HG02884 (cell line): Measurements from ENCODE around the gene PLA2G4F.
"Not testable (repeated sequence)": the region's sequence is repeated elsewhere in the genome, so short reads cannot be mapped to it uniquely, and the experiment has no call there.

Experiments used
- ATAC-seq: cut with Tn5 transposase; IDR thresholded peaks from one replicate; pipeline ENCODE4 v1.9.1; 2021; ENCODE audit warnings: mild to moderate bottlenecking, moderate library complexity; ENCODE audit not compliant: unreplicated experiment

PLA2G4F gene

DNA sequence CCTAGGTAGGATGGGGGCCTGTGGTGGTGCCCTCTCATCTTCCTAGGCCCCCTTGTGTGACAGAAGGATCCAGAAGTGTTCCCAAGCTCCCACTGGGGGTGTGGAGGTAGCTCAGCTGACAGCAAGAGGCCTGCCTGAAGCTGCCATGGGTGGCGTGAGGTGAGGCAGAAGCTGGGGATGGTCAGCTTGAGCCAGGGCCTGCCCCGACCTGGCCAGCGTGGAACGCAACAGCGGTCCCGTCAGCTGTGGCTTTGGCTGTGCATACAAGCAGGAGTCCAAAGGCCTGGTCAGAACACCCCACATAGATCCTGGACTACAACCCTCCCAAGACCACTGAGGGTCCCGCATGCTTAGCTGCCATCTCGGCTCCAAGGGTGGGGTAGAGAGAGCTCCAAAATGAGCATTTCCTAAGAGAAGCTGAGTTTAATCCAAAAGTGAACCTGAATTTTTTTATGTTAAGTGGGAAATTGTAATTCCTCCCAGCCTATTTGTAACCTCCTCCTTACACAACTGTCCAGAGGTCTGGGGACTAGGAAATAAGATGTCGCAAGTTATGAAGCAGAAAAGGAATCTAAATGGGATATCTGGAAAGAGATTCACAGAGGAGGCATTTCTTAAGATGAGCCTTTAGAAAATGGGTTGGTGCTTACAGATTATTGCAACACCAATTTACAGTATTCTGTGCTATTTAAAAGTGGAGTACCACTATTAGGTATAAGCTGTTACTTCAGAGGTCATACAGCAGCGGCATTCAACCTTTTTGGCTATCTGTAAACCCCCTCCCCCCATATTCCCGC is 52.1 kb downstream of the PLA2G4F start:
- no peak for ATAC-seq

DNA sequence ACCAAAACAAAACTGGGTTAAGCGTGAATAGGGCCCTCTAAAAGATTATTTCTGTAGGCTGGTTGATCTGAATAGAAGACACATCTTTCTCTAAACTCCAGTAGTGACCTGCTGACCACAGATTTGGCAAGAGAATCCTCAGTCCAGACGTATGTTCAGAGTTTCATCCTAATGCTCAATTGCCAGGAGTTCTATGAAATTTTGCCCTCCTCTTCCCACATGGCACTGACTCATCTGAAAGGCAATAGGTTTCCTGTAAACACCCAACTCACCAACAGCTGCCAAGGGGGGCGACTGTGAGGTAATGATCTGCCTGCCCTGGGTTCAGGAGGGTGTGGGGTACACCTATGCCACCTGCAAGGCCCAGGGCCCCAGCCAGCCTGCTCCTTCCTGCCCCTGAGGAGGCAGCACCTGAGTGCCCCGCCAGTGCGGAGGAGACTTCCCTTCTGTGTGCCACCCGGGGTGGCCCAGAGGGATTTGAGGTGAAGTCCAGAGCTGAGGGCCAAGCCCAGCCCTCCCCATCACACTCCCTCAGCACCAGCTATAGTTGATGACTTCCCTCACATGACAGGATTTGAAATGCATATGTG is 53.7 kb downstream of the PLA2G4F start:
- ATAC-seq: no peak

DNA sequence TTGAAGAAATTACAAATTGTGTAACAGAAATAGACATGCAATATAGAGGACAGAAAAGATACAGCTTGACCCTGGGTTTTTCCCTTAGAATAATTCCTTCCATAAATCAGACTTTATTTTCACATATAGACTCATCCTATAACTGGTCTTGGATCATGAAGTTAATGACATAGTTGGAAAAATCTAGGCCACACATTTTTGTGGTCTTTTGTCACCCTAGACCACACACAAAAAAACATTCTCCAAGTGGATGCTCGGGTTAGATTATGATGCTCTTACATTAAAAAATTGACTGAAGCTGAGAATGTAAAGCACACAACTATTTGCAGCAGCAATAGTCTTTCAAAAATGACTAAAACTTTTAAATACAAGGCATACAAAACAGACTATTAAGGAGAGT is 54.6 kb downstream of the PLA2G4F start:
- no peak for ATAC-seq

DNA sequence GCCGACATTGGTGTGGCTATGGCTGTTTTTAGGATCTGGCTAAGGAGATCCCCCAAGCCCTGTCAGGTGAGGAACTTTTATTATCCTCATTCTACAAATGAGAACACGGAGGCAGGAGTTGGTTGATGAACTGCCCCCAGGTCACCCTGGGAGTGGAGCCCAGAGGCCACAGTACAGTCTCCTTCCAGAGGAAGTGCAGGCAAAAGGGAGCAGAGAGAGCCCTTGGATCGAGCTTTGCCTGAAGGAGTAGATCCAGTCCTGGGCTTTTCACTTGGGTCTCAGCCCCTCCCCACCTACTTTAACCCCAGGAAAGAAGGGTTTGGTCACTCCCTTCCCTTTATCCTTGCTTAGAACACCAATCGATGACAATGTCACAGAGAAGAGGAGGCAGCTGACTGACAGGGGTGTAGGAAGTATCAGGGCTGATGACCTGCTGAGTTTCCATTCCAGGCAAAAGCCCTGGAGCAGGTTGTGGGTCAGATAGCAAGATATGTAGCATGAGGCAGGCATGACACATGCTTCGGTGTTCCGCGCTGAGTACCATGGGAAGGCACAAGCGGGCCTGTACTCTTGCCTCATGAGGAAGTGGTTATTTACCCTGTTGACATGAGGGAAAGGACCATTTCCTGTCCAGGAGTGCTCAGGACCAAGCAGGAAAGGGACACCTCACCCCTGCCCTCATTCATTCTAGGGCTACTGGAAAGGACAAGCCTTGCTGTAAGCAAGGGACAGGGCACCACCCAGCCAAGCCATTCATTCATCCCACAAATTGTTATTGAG is 56.2 kb downstream of the PLA2G4F start:
- ATAC-seq: no peak

DNA sequence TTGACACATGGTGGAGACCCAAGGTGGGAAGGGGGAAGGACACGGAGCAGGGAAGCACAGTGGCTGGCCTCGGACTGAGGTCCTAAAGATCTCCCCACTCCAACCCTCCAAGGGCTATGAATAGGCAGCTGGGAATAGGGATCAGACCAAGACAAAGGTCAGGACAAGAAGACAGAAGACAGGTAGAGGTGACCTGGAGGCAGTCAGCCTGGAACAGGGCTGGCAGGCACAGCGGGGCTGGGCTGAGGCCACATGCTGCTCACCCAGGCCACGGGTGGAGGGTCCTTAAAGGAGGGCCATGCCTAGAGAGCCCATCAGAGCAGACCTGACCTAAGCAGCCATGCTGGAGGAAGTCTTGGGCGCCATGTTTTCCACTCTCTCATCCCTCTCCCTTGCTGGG is 59.4 kb downstream of the PLA2G4F start:
- ATAC-seq: no peak

DNA sequence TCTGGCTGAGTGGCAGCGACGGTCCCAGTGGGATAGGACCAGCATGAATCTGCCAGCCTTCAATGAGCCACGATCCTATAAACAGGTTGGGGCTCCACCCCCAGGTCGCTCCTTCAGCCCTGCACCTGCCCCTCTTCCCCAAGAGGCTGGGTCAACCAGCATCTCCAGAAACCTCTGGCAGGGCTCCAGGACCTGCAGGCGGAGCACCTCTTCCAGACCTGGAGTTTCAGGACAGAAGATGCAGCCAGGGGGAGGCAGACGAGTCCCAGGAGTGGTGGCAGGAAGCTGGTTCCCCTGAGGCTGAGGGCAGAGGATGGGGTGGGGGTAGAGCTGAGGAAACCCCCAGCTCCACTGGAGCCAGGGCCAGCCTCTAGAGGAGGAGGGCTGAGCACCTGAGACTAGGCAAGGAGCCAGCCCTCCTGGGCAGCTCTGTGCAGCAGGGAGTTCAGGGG is 61.9 kb downstream of the PLA2G4F start, which contains the start of gene PLA2G4D:
Gene PLA2G4D, minus strand, starts transcription at position 51 of the 452 bp plus-strand sequence. CDS start 103 bp downstream, outside the sequence.
- no peak for ATAC-seq

DNA sequence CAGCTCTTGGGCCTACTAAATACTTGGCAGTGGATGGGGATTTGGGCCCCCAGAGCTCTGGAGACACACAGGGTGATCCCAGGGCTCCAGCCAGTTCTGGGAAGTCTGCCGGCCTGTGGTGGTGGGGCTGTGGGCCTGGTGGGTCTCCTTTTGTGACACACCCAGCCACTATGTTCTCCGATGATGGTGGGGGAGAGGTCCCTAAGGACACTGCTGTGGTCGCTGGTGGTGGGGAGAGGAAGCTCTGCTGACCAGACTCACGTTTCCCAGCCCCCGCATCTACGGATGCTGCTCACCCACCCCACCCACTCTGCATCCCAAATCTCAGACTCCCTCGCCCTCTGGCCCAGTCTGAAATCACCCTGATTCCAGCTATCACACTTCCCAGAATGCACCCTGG is 62.5 kb downstream of the PLA2G4F start:
- no peak for ATAC-seq

DNA sequence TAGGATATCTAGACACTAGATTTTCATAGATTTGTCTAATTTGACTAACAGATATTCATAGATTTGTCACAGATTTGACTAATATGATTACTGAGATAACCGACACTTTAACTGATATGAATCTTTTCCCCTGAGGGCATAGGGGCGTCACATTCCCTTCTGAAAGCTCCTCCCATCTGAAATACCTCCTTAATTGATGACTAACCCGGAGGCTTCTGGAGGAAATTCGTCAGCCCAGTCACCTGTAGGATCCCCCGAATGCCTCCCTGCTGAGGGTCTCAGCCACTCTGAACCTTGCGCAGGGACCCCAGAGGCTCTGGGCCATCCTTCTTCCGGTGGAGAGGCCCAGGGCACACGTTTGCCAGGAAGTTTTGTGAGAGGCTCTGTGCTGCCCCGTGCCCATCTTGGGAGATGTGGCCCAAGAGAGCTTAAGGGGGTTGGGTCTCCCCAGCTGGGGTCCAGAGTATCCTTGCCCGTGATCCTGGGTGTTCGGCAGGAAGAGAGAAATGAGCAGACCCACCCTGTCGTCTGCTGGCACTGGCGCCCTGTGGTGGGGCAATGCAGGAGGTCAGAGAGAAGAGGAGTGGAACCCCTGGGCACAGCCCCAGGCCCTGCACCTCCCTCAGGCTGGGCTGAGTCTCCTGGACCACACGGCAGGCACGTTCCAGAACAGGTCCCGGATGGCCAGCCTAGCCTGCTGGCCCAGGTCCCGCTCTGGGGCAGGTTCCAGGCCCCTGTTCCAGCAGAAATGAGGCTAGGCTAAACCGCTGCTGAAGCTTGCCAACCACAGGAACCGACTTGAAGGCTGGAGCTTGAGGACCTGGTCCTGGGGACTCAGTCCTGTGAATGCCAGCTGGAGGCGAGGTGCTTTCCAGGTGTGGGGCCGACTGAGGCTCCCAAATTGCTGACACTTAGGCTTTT is 63.8 kb downstream of the PLA2G4F start:
- no peak for ATAC-seq

DNA sequence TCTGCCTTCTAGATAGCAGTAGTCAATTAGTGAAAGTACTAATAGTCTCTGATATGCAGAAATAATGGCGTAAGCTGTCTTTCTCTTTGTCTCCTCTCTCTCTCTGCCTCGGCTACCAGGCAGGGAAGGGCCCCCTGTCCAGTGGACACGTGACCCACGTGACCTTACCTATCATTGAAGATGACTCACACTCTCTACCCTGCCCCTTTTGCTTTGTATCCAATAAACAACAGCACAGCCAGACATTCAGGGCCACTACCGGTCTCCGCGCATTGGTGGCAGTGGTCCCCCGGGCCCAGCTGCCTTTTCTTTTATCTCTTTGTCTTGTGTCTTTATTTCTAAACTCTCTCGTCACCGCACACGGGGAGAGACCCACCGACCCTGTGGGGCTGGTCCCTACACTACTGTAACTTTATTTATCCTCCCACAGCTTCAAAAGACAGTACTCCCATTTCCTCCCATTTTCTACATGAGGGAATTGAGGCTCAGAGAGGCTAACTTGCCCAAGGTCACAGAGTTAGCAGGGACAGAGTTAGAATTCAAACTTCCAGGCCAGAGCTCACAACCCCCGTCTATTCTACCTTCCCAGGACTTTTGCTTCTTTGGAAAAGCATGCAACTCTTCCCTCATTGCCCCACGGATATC is 64.6 kb downstream of the PLA2G4F start:
- not testable (repeated sequence) for ATAC-seq

DNA sequence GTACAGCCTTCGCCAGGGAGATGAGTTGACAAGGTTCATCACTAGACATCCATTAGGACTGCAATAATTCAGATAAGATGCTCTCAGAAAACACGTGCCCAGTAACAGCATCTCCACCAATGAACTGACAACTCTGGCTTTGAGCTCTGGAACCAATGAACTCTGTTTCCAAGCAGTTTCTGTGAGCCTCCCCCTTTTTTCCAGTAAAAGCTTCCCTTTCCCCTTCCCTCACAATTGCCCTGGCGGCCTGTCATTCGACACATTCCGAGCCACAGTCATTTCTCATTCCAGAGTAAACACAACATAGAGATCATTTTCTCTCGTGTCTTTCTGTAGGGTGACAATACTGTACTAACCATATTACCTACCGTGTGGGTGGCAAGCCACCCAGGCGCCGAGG is 65.7 kb downstream of the PLA2G4F start:
- ATAC-seq: no peak

DNA sequence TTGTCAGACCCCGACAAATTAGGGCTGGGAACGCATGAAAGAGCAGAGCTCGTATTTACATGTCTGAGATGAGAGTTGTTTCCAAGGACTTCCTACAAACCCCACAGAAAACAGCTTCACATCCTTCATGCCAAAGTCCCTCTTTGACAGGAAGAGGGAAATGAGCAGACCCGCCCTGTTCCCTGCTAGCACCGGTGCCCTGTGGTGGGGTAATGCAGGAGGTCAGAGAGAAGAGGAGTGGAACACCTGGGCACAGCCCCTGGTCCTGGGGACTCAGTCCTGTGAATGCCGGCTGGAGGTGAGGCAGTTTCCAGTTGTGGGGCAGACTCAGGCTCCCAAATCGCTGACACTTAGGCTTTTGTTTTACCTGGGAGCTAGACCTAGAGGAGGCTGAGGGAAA is 66.1 kb downstream of the PLA2G4F start:
- no peak for ATAC-seq

DNA sequence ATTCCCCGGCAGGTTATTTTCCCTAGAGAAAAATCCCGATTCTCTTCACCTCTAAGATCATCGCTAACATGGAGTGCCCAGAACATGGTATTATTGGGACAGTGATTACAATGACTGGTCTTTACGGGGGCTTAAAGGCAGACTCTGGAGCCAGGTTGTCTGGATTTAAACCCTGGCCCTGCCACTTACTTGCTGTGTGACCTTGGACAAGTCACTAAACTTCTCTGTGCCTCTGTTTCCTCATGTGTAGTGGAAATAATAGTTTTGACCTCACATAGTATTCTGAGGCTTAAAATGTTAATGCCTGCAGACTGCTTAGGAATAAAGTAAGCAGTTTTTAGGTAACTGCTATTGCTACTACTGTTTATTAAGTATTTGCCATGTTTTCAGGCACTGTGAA is 66.5 kb downstream of the PLA2G4F start:
- ATAC-seq: no peak
